A549 (cell line): ENCODE data around the gene LAMA3. TPM values are rescaled to one million over a fixed set of nuclear protein-coding genes. Genes with fewer than 3 reads are reported as not detected.

Experiments used
- ATAC-seq, 2 experiments: fragments of 200-7000 bp in 1 of 2; fragments of >200 bp in 1 of 2; cut with Nextera tagmentation in 1 of 2; cut with Tn5 transposase in 1 of 2; 3 replicates each; pipeline versions ENCODE4 v1.8.0 to v1.9.1; 2018 to 2020; ENCODE audit warnings: mild to moderate bottlenecking in 1 of 2, moderate library complexity in 1 of 2
- CTCF ChIA-PET: fragments of 300-600 bp; sonication (Branson Sonifier 250); formaldehyde crosslinking; extraction: SDS; loops from one replicate; lab custom pipeline; 2021; ENCODE audit warnings: antibody characterized with exemption, inconsistent platforms; lab: Yijun Ruan, JAX
- POLR2A ChIA-PET: fragments of 350-600 bp; formaldehyde crosslinking; extraction: SDS; loops from one replicate; lab custom pipeline; 2021; ENCODE audit warnings: antibody characterized with exemption, inconsistent platforms; lab: Yijun Ruan, JAX
- DNase-seq, 2 experiments: peaks; one replicate each; pipeline versions ENCODE4 v3.0.0 to v3.0.0-alpha.2; 2011 to 2016; ENCODE audit warnings: low read depth in 1 of 2, low spot score in 1 of 2
- FAIRE-seq: peaks from 2 replicates; lab custom pipeline; 2011; peaks lifted over from hg19 to GRCh38; lab: Jason Lieb, UNC
- H3K27ac ChIP-seq, 2 experiments: fragments of >200 bp; sonication (Bioruptor Twin); formaldehyde crosslinking; 3 replicates each; pipeline ENCODE4 v1.5.1; 2016 to 2017
- H3K4me1 ChIP-seq: fragments of >200 bp; sonication (Bioruptor Twin); formaldehyde crosslinking; 3 replicates; pipeline ENCODE4 v1.6.1; 2016
- H3K4me2 ChIP-seq: fragments of >200 bp; sonication (Bioruptor Twin); formaldehyde crosslinking; 3 replicates; pipeline ENCODE4 v1.6.1; 2016
- H3K4me3 ChIP-seq: fragments of >200 bp; sonication (Bioruptor Twin); formaldehyde crosslinking; 3 replicates; pipeline ENCODE4 v1.5.1; 2016
- H3K9me3 ChIP-seq: fragments of >200 bp; sonication (Bioruptor Twin); formaldehyde crosslinking; 3 replicates; pipeline ENCODE4 v1.6.1; 2016
- ATOH8 ChIP-seq: fragments of 250-450 bp; sonication (Bioruptor Pico); IDR thresholded peaks from 2 replicates; pipeline ENCODE4 v1.5.0; 2020; ENCODE audit warnings: low read depth, mild to moderate bottlenecking, moderate library complexity
- BHLHE40 ChIP-seq: IDR thresholded peaks from 2 replicates; pipeline ENCODE4 v1.6.1; 2012; ENCODE audit warnings: low read depth, low read length, inconsistent platforms
- CBX2 ChIP-seq: fragments of 200-600 bp; sonication (generic); IDR thresholded peaks from 2 replicates; pipeline ENCODE4 v1.6.1; 2016; ENCODE audit warnings: low read depth, mild to moderate bottlenecking, borderline replicate concordance
- E2F6 ChIP-seq: IDR thresholded peaks from 2 replicates; pipeline ENCODE4 v1.6.1; 2012; ENCODE audit warnings: low read depth, borderline replicate concordance
- EHMT2 ChIP-seq: fragments of 200-600 bp; sonication (generic); IDR thresholded peaks from 2 replicates; pipeline ENCODE4 v1.6.1; 2016; ENCODE audit warnings: antibody characterized with exemption, low read depth, mild to moderate bottlenecking, moderate library complexity
- FOSB ChIP-seq: fragments of 250-450 bp; sonication (Bioruptor Pico); IDR thresholded peaks from 2 replicates; pipeline ENCODE4 v1.5.0; 2020; ENCODE audit warnings: mild to moderate bottlenecking, moderate library complexity
- FOSL2 ChIP-seq, 2 experiments: fragments of 450-650 bp in 1 of 2; fragments of >200 bp in 1 of 2; sonication (Bioruptor Twin) in 1 of 2; formaldehyde crosslinking; IDR thresholded peaks; 2 replicates each; pipeline versions ENCODE4 v1.5.0 to v1.6.1; 2016 to 2020; ENCODE audit warnings: mild to moderate bottlenecking in 1 of 2, moderate library complexity in 1 of 2
- HEYL ChIP-seq: fragments of 250-450 bp; sonication (Bioruptor Pico); IDR thresholded peaks from 2 replicates; pipeline ENCODE4 v1.8.0; 2021; ENCODE audit warnings: mild to moderate bottlenecking, moderate library complexity
- HOXB13 ChIP-seq: fragments of 250-450 bp; sonication (Bioruptor Pico); IDR thresholded peaks from 2 replicates; pipeline ENCODE4 v1.5.0; 2020; ENCODE audit warnings: low read depth, mild to moderate bottlenecking, moderate library complexity
- JUN ChIP-seq, 2 experiments: fragments of >200 bp; sonication (Bioruptor Twin); formaldehyde crosslinking; IDR thresholded peaks; 2 replicates in 1 of 2; 3 replicates in 1 of 2; pipeline ENCODE4 v1.6.1; 2016 to 2017
- JUNB ChIP-seq: fragments of >200 bp; sonication (Bioruptor Twin); formaldehyde crosslinking; IDR thresholded peaks from 2 replicates; pipeline ENCODE4 v1.6.1; 2016
- POLR2A ChIP-seq: IDR thresholded peaks from 2 replicates; pipeline ENCODE4 v1.6.1; 2012; ENCODE audit warnings: mild to moderate bottlenecking, low read length
- REST ChIP-seq: fragments of 200-600 bp; sonication (generic); IDR thresholded peaks from 2 replicates; pipeline ENCODE4 v1.6.1; 2016; ENCODE audit warnings: antibody characterized with exemption, mild to moderate bottlenecking, moderate library complexity
- SREBF2 ChIP-seq: fragments of 450-650 bp; IDR thresholded peaks from 2 replicates; pipeline ENCODE4 v1.6.1; 2014; ENCODE audit warnings: mild to moderate bottlenecking, moderate library complexity
- TP53 ChIP-seq: fragments of 250-450 bp; sonication (Bioruptor Pico); IDR thresholded peaks from 2 replicates; pipeline ENCODE4 v1.5.0; 2021; ENCODE audit warnings: mild to moderate bottlenecking, moderate library complexity
- USF2 ChIP-seq: fragments of 450-650 bp; IDR thresholded peaks from 2 replicates; pipeline ENCODE4 v1.6.1; 2014; ENCODE audit warnings: antibody characterized with exemption
- ZFP36 ChIP-seq: fragments of 450-650 bp; IDR thresholded peaks from 2 replicates; pipeline ENCODE4 v1.6.1; 2014; ENCODE audit warnings: borderline replicate concordance; ENCODE audit not compliant: partially characterized antibody
- WGBS: methylation state at CpG from one replicate; pipeline ENCODE4 v1.1.6; 2017; ENCODE audit errors: missing lambda C conversion rate; 5-methylcytosine and 5-hydroxymethylcytosine counted together
- polyA plus RNA-seq, 4 experiments: library from polyadenylated mRNA; depleted of rRNA in 3 of 4; stranded (reverse); fragments of >200 nt; fragmentation: RNase III in 1 of 4; extraction: RNeasy Plus Mini Kit Qiagen cat#74134 plus additional on column Dnase treatment in 1 of 4; gene quantifications; 2 replicates in 3 of 4; 3 replicates in 1 of 4; pipeline ENCODE4 v1.2.3, GENCODE V29; 2011 to 2017

Gene LAMA3
- polyA plus RNA-seq, 2 of the 4 experiments (the other 2 are of a cell fraction), result 18.2 to 31.0 TPM

GRCh38 chr18:23662309-23663263, 26.7 kb upstream of the LAMA3 start, which contains the start of gene ANKRD29:
Gene ANKRD29 (minus strand): TSS chr18:23662911. CDS start chr18:23662730, 181 bp downstream.
- CTCF ChIA-PET, result interaction anchor here (1.0 kb wide), 1 partner anchor 33 kb away, joined by 3 read pairs; no protein-coding TSS in a partner anchor
- WGBS, result 5% methylated on average over 20 of the region's 86 CpGs

GRCh38 chr18:23664674-23665073, 24.6 kb upstream of the LAMA3 start:
- ATAC-seq (no peak), DNase-seq (no peak), FAIRE-seq (no peak)
- no peak overlapping the region for H3K4me3 ChIP-seq
- H3K27ac ChIP-seq, result no peak overlapping the region
- no peaks in the 10 kb centered on the region for H3K9me3 ChIP-seq
- POLR2A ChIA-PET, result no interaction called here
- CTCF ChIA-PET, result interaction anchor here (1.0 to 1.1 kb wide), 2 partner anchors 13 to 42 kb away, joined by 3 to 5 read pairs; no protein-coding TSS in a partner anchor
- no peak for TF ChIP-seq BHLHE40
- no peak for TF ChIP-seq REST
- no peak for TF ChIP-seq USF2
- TF ChIP-seq FOSL2 (IDR thresholded peaks at IDR 0.05), result no peak
- TF ChIP-seq FOSL2 (CRISPR knock-in tag; IDR thresholded peaks at IDR 0.05), result no peak
- TF ChIP-seq ZFP36, result no peak
- TF ChIP-seq HEYL (CRISPR knock-in tag), result no peak
- no peak for TF ChIP-seq SREBF2
- TF ChIP-seq TP53 (CRISPR knock-in tag), result no peak
- TF ChIP-seq JUNB, result no peak
- TF ChIP-seq E2F6, result no peak
- no peak for TF ChIP-seq FOSB (CRISPR knock-in tag)
- TF ChIP-seq CBX2, result no peak
- TF ChIP-seq HOXB13 (CRISPR knock-in tag), result no peak
- H3K4me1 ChIP-seq, result peaks cover 18% of the 10 kb centered on the region; the same call in 2 of the 3 replicates
- H3K4me2 ChIP-seq, result no peak overlapping the region
- 95% methylated on average over 6 of the region's 6 CpGs for WGBS

More at GRCh38 chr18:23662309-23663263, 26.7 kb upstream of the LAMA3 start, which contains the start of gene ANKRD29:
- peaks cover 20% of the 10 kb centered on the region for H3K4me1 ChIP-seq
- peak within 1 kb of the TSS; percentile 96 for H3K4me2 ChIP-seq
- peak within 1 kb of the TSS; percentile 89 to 94 for H3K27ac ChIP-seq
- POLR2A ChIA-PET, result interaction anchor here (0.6 kb wide), 1 partner anchor 11 kb away, joined by 3 read pairs; no protein-coding TSS in a partner anchor
- TF ChIP-seq ZFP36, result no peak
- no peak for TF ChIP-seq ATOH8
- TF ChIP-seq JUN (IDR thresholded peaks at IDR 0.05), result peak in 1 of 2 experiments; percentile 33; a peak in 1 of 5 replicates
- TF ChIP-seq EHMT2, result no peak
- TF ChIP-seq POLR2A, result peak; percentile 38
- peak; percentile 84 to 88 for ATAC-seq
- FAIRE-seq, result no peak
- H3K9me3 ChIP-seq, result no peaks in the 10 kb centered on the region
- peak within 1 kb of the TSS; percentile 79 for H3K4me3 ChIP-seq
- peak; percentile 36 to 58 for DNase-seq
